ENCODE measurements around the gene SLC36A1.

The SLC36A1 gene

GRCh38 chr5:151431666-151432065 lies 15.7 kb upstream of the SLC36A1 start:
- no peaks in the 10 kb centered on the region for H3K36me3 Mint-ChIP-seq (ENCODE audit: insufficient read depth)
- H3K4me1 Mint-ChIP-seq (ENCODE audit: low read depth in 2 of 2) = no peaks in the 10 kb centered on the region
- DNase-seq = no peak
- H3K4me3 Mint-ChIP-seq = no peak overlapping the region
- no peak overlapping the region for H3K27ac Mint-ChIP-seq
- H3K27me3 Mint-ChIP-seq = peaks cover 16 to 31% of the 10 kb centered on the region in 2 donors
- no peak for ATAC-seq (replicated peaks)
- H3K9me3 Mint-ChIP-seq = no peaks in the 10 kb centered on the region

GRCh38 chr5:151432210-151432609 lies 15.2 kb upstream of the SLC36A1 start:
- peaks cover 16 to 31% of the 10 kb centered on the region in 2 donors for H3K27me3 Mint-ChIP-seq
- no peaks in the 10 kb centered on the region for H3K4me1 Mint-ChIP-seq (ENCODE audit: low read depth in 2 of 2)
- DNase-seq = no peak
- no peak for ATAC-seq (replicated peaks)
- no peaks in the 10 kb centered on the region for H3K36me3 Mint-ChIP-seq (ENCODE audit: insufficient read depth)
- H3K9me3 Mint-ChIP-seq = no peaks in the 10 kb centered on the region
- no peak overlapping the region for H3K4me3 Mint-ChIP-seq
- no peak overlapping the region for H3K27ac Mint-ChIP-seq

- Mint-ChIP-seq H3K27me3 (peaks cover 24 to 48% of the 10 kb centered on the region in 2 donors), H3K9me3 (no peaks in the 10 kb centered on the region), H3K36me3 (ENCODE audit: insufficient read depth) (no peaks in the 10 kb centered on the region), H3K4me3 (no peak overlapping the region), H3K4me1 (ENCODE audit: low read depth in 2 of 2) (no peaks in the 10 kb centered on the region), H3K27ac (no peak overlapping the region)
- ATAC-seq (replicated peaks) = no peak
- DNase-seq = no peak
Observed at GRCh38 chr5:151434570-151435237, 12.7 kb upstream of the SLC36A1 start.

GRCh38 chr5:151448038-151448985 lies 909 bp downstream of the SLC36A1 start:
- DNase-seq = peak in 1 of 3 experiments; percentile 11
- H3K27ac Mint-ChIP-seq = peak overlapping the region; percentile 93 to 94
- ATAC-seq (replicated peaks) = peak; percentile 14
- peaks cover 7% of the 10 kb centered on the region for H3K36me3 Mint-ChIP-seq (ENCODE audit: insufficient read depth)
- no peaks in the 10 kb centered on the region for H3K9me3 Mint-ChIP-seq
- H3K27me3 Mint-ChIP-seq = peaks cover 25 to 26% of the 10 kb centered on the region in 2 donors
- peak overlapping the region; percentile 93 to 94 for H3K4me3 Mint-ChIP-seq
- peaks cover 20 to 21% of the 10 kb centered on the region in 2 donors for H3K4me1 Mint-ChIP-seq (ENCODE audit: low read depth in 2 of 2)

- H3K9me3 Mint-ChIP-seq = no peaks in the 10 kb centered on the region
- H3K4me3 Mint-ChIP-seq = peak overlapping the region; percentile 93 to 94
Observed at GRCh38 chr5:151449297-151449696, 1.9 kb downstream of the SLC36A1 start.

GRCh38 chr5:151449839-151450238 lies 2.4 kb downstream of the SLC36A1 start:
- Mint-ChIP-seq H3K36me3 (ENCODE audit: insufficient read depth) (peaks cover 7% of the 10 kb centered on the region), H3K4me1 (ENCODE audit: low read depth in 2 of 2) (peaks cover 21% of the 10 kb centered on the region in 2 donors), H3K27me3 (peaks cover 14 to 16% of the 10 kb centered on the region in 2 donors), H3K4me3 (peak overlapping the region in 1 of 2 donors; percentile 93), H3K27ac (no peak overlapping the region), H3K9me3 (no peaks in the 10 kb centered on the region)
- ATAC-seq (replicated peaks) (no peak), DNase-seq (no peak)

More at GRCh38 chr5:151449297-151449696, 1.9 kb downstream of the SLC36A1 start:
- Mint-ChIP-seq H3K36me3 (ENCODE audit: insufficient read depth) (peaks cover 7% of the 10 kb centered on the region), H3K4me1 (ENCODE audit: low read depth in 2 of 2) (peaks cover 20 to 21% of the 10 kb centered on the region in 2 donors), H3K27me3 (peaks cover 17% of the 10 kb centered on the region in 2 donors), H3K27ac (peak overlapping the region in 1 of 2 donors; percentile 94)
- no peak for ATAC-seq (replicated peaks)
- no peak for DNase-seq

GRCh38 chr5:151450605-151451004 lies 3.2 kb downstream of the SLC36A1 start:
- Mint-ChIP-seq H3K4me1 (ENCODE audit: low read depth in 2 of 2) (peaks cover 21 to 22% of the 10 kb centered on the region in 2 donors), H3K27ac (no peak overlapping the region), H3K9me3 (no peaks in the 10 kb centered on the region), H3K4me3 (no peak overlapping the region), H3K36me3 (ENCODE audit: insufficient read depth) (peaks cover 7% of the 10 kb centered on the region), H3K27me3 (peaks cover 8% of the 10 kb centered on the region in 2 donors)
- no peak for DNase-seq
- no peak for ATAC-seq (replicated peaks)

GRCh38 chr5:151451626-151452520 lies 4.5 kb downstream of the SLC36A1 start:
- no peaks in the 10 kb centered on the region for H3K9me3 Mint-ChIP-seq
- H3K4me1 Mint-ChIP-seq (ENCODE audit: low read depth in 2 of 2) = peaks cover 21 to 22% of the 10 kb centered on the region in 2 donors
- peaks cover 7% of the 10 kb centered on the region for H3K36me3 Mint-ChIP-seq (ENCODE audit: insufficient read depth)
- ATAC-seq (replicated peaks) = no peak
- no peak for DNase-seq
- no peaks in the 10 kb centered on the region for H3K27me3 Mint-ChIP-seq
- no peak overlapping the region for H3K4me3 Mint-ChIP-seq
- no peak overlapping the region for H3K27ac Mint-ChIP-seq

- Mint-ChIP-seq H3K36me3 (ENCODE audit: insufficient read depth) (peaks cover 3% of the 10 kb centered on the region), H3K4me3 (no peak overlapping the region), H3K27me3 (no peaks in the 10 kb centered on the region), H3K27ac (no peak overlapping the region), H3K4me1 (ENCODE audit: low read depth in 2 of 2) (peaks cover 10 to 13% of the 10 kb centered on the region in 2 donors), H3K9me3 (no peaks in the 10 kb centered on the region)
- no peak for ATAC-seq (replicated peaks)
- DNase-seq = no peak
Observed at GRCh38 chr5:151454166-151454565, 6.8 kb downstream of the SLC36A1 start.

GRCh38 chr5:151454889-151455288 lies 7.5 kb downstream of the SLC36A1 start:
- H3K27me3 Mint-ChIP-seq = no peaks in the 10 kb centered on the region
- ATAC-seq (replicated peaks) (no peak), DNase-seq (no peak)
- no peaks in the 10 kb centered on the region for H3K9me3 Mint-ChIP-seq
- H3K36me3 Mint-ChIP-seq (ENCODE audit: insufficient read depth) = peaks cover 3% of the 10 kb centered on the region
- no peak overlapping the region for H3K27ac Mint-ChIP-seq
- peaks cover 4 to 6% of the 10 kb centered on the region in 2 donors for H3K4me1 Mint-ChIP-seq (ENCODE audit: low read depth in 2 of 2)
- H3K4me3 Mint-ChIP-seq = no peak overlapping the region

- DNase-seq (no peak), ATAC-seq (replicated peaks) (no peak)
- Mint-ChIP-seq H3K9me3 (no peaks in the 10 kb centered on the region), H3K27me3 (no peaks in the 10 kb centered on the region), H3K4me1 (ENCODE audit: low read depth in 2 of 2) (peaks cover 4 to 6% of the 10 kb centered on the region in 2 donors), H3K4me3 (no peak overlapping the region), H3K36me3 (ENCODE audit: insufficient read depth) (peaks cover 7% of the 10 kb centered on the region), H3K27ac (peak overlapping the region in 1 of 2 donors; percentile 58)
Observed at GRCh38 chr5:151456321-151456940, 9.0 kb downstream of the SLC36A1 start.

GRCh38 chr5:151458314-151458713 lies 10.9 kb downstream of the SLC36A1 start:
- ATAC-seq (replicated peaks) = no peak

More at GRCh38 chr5:151458314-151458713, 10.9 kb downstream of the SLC36A1 start:
- DNase-seq = no peak
- Mint-ChIP-seq H3K9me3 (no peaks in the 10 kb centered on the region), H3K27ac (no peak overlapping the region), H3K36me3 (ENCODE audit: insufficient read depth) (peaks cover 4% of the 10 kb centered on the region), H3K4me1 (ENCODE audit: low read depth in 2 of 2) (peaks cover 4 to 6% of the 10 kb centered on the region in 2 donors), H3K27me3 (no peaks in the 10 kb centered on the region), H3K4me3 (no peak overlapping the region)
